Esophagus squamous epithelium (tissue), 5 donors: ENCODE data around the gene PRR36. TPM values are rescaled to one million over a fixed set of nuclear protein-coding genes. Genes with fewer than 3 reads are reported as not detected.

ENCODE experiments used
- DNase-seq: peaks from one replicate; lab custom pipeline; 2025; lab: John Stamatoyannopoulos, UW
- H3K27ac ChIP-seq, 4 donors: fragments of 200-600 bp; sonication (generic); one replicate each; pipeline ENCODE4 v1.5.1; 2016 to 2019; ENCODE audit warnings: mild to moderate bottlenecking in 1 of 4
- H3K27me3 ChIP-seq, 4 donors: fragments of 200-600 bp; sonication (generic); 1 replicate in 3 of 4; 2 replicates in 1 of 4; pipeline versions ENCODE4 v1.5.1 to v1.6.0; 2017 to 2021; ENCODE audit warnings: antibody characterized with exemption in 1 of 4
- H3K36me3 ChIP-seq, 3 donors: fragments of 200-600 bp; sonication (generic); one replicate each; pipeline ENCODE4 v1.5.1; 2016 to 2019
- H3K4me1 ChIP-seq, 3 donors: fragments of 200-600 bp; sonication (generic); one replicate each; pipeline ENCODE4 v1.5.1; 2017 to 2019
- H3K4me3 ChIP-seq, 4 donors: fragments of 200-600 bp; sonication (generic); 1 replicate in 3 of 4; 2 replicates in 1 of 4; pipeline ENCODE4 v1.5.1; 2016 to 2019; ENCODE audit warnings: mild to moderate bottlenecking in 2 of 4, moderate library complexity in 1 of 4
- H3K9me3 ChIP-seq, 3 donors: fragments of 200-600 bp; sonication (generic); one replicate each; pipeline ENCODE4 v1.5.1; 2016 to 2019
- CTCF ChIP-seq, 6 experiments: fragments of 450-650 bp in 4 of 6; fragments of 200-600 bp in 2 of 6; sonication (generic) in 2 of 6; IDR thresholded peaks; one replicate each; pipeline ENCODE4 v1.5.1; 2016 to 2019; ENCODE audit warnings: antibody characterized with exemption in 6 of 6, mild to moderate bottlenecking in 4 of 6, moderate library complexity in 4 of 6
- POLR2A ChIP-seq, 4 donors: fragments of 450-650 bp; IDR thresholded peaks; one replicate each; pipeline ENCODE4 v1.6.1; 2017; ENCODE audit warnings: antibody characterized with exemption in 4 of 4, mild to moderate bottlenecking in 4 of 4, moderate library complexity in 3 of 4
- WGBS, 2 donors: methylation state at CpG; one replicate each; pipeline ENCODE4 v1.1.5; 2018; 5-methylcytosine and 5-hydroxymethylcytosine counted together
- intact Hi-C: fragments of 100-400 bp; cut with DNase I; formaldehyde crosslinking; loops from one replicate; pipeline ENCODE4 v1.15.0; 2022
- total RNA-seq, 4 donors: library from RNA; depleted of rRNA; stranded (reverse); fragments of >200 nt; gene quantifications; one replicate each; pipeline ENCODE4 v1.1.0, GENCODE V29; 2016
- donor health status: DM: yes; HTN: yes; CAD: no.

PRR36 gene
- total RNA-seq, 4 donors from 2014 or later: 0.35 to 0.57 TPM; not detected in 2

GRCh38 chr19:7864690-7865074 is 9.5 kb downstream of the PRR36 start:
- no peak overlapping the region for H3K27ac ChIP-seq
- peaks cover 21 to 75% (median 29%) of the 10 kb centered on the region in 3 donors for H3K4me1 ChIP-seq
- DNase-seq: no peak
- H3K9me3 ChIP-seq: no peaks in the 10 kb centered on the region
- intact Hi-C loops: no loop called here
- H3K4me3 ChIP-seq: no peak overlapping the region
- H3K27me3 ChIP-seq: peaks cover 0 to 88% (median 0%) of the 10 kb centered on the region in 4 donors
- TF ChIP-seq CTCF (IDR thresholded peaks at IDR 0.05) (no peak), POLR2A (IDR thresholded peaks at IDR 0.05) (no peak)
- WGBS, 2 donors: 56 to 60% methylated on average over 9 to 10 of the region's 18 CpGs
- H3K36me3 ChIP-seq: peaks cover 0 to 14% (median 0%) of the 10 kb centered on the region in 3 donors

- TF ChIP-seq POLR2A (IDR thresholded peaks at IDR 0.05) (no peak), CTCF (IDR thresholded peaks at IDR 0.05) (no peak)
- Histone ChIP-seq H3K4me3 (no peak overlapping the region), H3K9me3 (no peaks in the 10 kb centered on the region), H3K27me3 (peaks cover 0 to 93% (median 0%) of the 10 kb centered on the region in 4 donors), H3K27ac (no peak overlapping the region), H3K36me3 (peaks cover 0 to 19% (median 0%) of the 10 kb centered on the region in 3 donors), H3K4me1 (peaks cover 21 to 69% (median 23%) of the 10 kb centered on the region in 3 donors)
- no peak for DNase-seq
- intact Hi-C loops: no loop called here
- 40 to 82% methylated on average over 1 to 16 of the region's 21 CpGs for WGBS, 2 donors
Observed at GRCh38 chr19:7863971-7864689, 10.1 kb downstream of the PRR36 start.

- DNase-seq: no peak
Observed at GRCh38 chr19:7863157-7863970, 10.8 kb downstream of the PRR36 start.

GRCh38 chr19:7862413-7862951 is 11.7 kb downstream of the PRR36 start:
- H3K27ac ChIP-seq: no peak overlapping the region
- H3K36me3 ChIP-seq: peaks cover 0 to 25% (median 0%) of the 10 kb centered on the region in 3 donors
- H3K4me3 ChIP-seq: peak overlapping the region; percentile 15 to 61 (median 37)
- WGBS, 2 donors: 0% methylated on average over 5 of the region's 67 CpGs; no CpG with 5 or more reads in 1 of the 2 donors
- intact Hi-C loops: no loop called here
- H3K9me3 ChIP-seq: no peaks in the 10 kb centered on the region
- DNase-seq: no peak
- peaks cover 13 to 63% (median 16%) of the 10 kb centered on the region in 3 donors for H3K4me1 ChIP-seq
- peaks cover 0 to 97% (median 0%) of the 10 kb centered on the region in 4 donors for H3K27me3 ChIP-seq
- no peak for TF ChIP-seq CTCF (IDR thresholded peaks at IDR 0.05)
- TF ChIP-seq POLR2A (IDR thresholded peaks at IDR 0.05): no peak

More at GRCh38 chr19:7863157-7863970, 10.8 kb downstream of the PRR36 start:
- Histone ChIP-seq H3K9me3 (no peaks in the 10 kb centered on the region), H3K36me3 (peaks cover 0 to 21% (median 0%) of the 10 kb centered on the region in 3 donors), H3K27me3 (peaks cover 0 to 97% (median 0%) of the 10 kb centered on the region in 4 donors), H3K4me1 (peaks cover 15 to 62% (median 16%) of the 10 kb centered on the region in 3 donors), H3K4me3 (peak overlapping the region in 2 of 4 donors; percentile 41 to 61), H3K27ac (no peak overlapping the region)
- intact Hi-C loops: no loop called here
- TF ChIP-seq CTCF (IDR thresholded peaks at IDR 0.05) (no peak), POLR2A (IDR thresholded peaks at IDR 0.05) (no peak)
- WGBS, 2 donors: 60 to 77% methylated on average over 4 to 5 of the region's 83 CpGs
